Epithelial cell of esophagus (primary cell): Measurements from ENCODE around the gene PDE4A.

Experiments
- DNase-seq: peaks from one replicate; pipeline ENCODE4 v3.0.0; 2010; ENCODE audit warnings: low read depth
- H3K4me3 ChIP-seq: 2 replicates; pipeline ENCODE4 v1.5.1; 2011; ENCODE audit warnings: mild to moderate bottlenecking, low read length, control low read depth
- TF ChIP-seq, protein P1 (sequence below): IDR thresholded peaks from 2 replicates; pipeline ENCODE4 v1.5.1; 2011; ENCODE audit warnings: low read depth, mild to moderate bottlenecking, low read length, control low read depth, inconsistent platforms; ENCODE audit not compliant: insufficient read depth; ENCODE audit errors: missing control alignments

PDE4A gene

DNA sequence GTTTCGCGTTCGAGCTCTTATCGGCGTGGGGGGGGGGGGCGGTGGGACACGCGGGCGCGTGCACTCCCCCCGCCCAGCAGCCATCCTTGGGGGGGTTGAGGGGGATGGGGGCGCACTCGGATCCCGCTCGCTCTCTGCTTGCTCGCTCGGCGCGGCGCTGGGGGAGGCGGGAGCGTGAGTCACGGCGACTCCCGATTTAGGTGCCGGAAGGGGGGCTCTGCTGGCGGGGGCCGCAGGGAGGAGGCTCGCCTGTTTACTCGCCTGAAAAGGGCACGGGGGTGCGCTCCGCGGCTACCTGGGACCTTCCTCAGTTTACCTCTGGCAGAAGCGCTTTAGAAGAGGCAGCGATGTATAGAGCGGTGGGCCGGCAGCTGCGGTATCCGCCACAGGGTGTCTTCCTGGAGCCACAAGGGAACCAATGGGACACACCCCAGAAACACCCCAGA lies 1.1 kb upstream of the PDE4A start:
- no peak overlapping the region for H3K4me3 ChIP-seq
- no peak for DNase-seq
- TF ChIP-seq, protein P1, sequence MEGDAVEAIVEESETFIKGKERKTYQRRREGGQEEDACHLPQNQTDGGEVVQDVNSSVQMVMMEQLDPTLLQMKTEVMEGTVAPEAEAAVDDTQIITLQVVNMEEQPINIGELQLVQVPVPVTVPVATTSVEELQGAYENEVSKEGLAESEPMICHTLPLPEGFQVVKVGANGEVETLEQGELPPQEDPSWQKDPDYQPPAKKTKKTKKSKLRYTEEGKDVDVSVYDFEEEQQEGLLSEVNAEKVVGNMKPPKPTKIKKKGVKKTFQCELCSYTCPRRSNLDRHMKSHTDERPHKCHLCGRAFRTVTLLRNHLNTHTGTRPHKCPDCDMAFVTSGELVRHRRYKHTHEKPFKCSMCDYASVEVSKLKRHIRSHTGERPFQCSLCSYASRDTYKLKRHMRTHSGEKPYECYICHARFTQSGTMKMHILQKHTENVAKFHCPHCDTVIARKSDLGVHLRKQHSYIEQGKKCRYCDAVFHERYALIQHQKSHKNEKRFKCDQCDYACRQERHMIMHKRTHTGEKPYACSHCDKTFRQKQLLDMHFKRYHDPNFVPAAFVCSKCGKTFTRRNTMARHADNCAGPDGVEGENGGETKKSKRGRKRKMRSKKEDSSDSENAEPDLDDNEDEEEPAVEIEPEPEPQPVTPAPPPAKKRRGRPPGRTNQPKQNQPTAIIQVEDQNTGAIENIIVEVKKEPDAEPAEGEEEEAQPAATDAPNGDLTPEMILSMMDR, result no peak

DNA sequence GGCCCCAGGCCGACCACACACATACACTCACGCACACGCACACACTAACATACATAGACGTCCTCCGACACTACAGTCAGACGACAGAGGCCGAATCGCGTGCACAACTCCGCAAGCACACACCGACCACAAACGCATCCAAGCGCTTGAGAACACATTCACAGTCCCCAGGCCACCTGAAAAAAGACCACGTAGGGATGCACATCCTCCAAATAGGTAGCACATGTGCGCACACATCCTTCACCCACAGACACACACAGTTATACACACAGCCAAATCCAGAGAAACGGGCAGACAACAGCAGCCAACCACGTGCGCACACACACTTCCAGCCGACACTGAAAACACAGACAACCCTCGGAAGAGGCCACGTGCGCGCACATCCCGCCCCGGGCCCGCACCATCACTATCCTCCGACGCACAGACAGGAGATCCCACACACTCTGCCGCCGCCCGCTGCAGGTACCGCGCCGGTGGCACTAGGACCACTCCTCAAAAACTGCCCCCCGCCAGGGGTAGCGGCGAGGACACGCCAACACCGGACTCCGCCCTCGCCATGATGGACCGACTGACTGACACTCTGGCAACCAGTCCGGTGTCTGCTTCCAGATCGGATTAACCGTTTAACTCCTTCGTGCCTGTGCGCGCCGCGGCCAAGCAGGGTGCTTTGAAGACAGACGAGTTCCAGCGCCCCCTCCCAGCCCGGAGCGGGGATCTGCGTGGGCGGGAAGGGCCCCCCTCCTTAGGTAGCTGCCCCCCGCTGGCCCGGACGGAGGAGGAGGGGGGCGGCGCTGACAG lies 493 bp upstream of the PDE4A start:
- TF ChIP-seq, protein P1, result no peak
- H3K4me3 ChIP-seq, result peak overlapping the region; percentile 32
- peak; percentile 53 for DNase-seq

DNA sequence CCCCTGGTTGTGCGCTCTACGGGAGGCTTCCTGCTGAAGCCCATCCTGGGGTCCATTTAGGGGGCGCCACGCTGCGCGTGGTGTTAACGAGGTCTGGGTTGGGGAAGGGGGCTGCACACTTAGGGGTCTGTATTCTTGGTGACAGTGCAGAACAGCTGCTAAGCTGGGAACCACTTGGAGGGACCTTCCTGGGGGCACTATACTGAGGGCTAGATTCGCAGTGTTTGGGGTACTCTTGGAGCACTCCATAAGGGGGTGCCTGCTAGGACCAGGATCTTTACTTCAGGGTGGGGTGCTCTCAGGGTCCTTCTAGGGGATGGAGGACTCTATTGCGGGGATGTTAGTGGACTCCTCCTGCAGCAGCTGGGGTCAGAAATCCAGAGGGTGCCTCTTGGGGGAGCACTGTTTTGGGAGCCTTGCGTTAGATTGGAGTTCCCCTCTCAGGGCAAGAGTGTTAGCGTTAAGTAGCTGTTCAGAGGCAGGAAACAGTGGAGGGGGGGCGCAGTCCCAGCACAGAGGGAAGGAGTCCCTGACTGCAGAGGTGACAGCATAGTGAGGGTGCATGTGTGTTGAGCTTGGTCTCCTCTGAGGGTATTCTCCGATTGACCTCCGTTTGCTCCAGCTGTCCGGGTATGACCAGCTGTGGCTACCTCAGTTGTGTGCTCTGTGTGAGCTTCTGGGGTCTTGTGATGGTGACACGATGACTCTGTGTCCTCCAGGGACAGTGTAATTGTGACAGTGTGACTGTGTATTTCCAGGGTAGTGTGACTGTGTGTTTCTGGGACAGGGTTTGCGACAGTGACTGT lies 1.1 kb downstream of the PDE4A start:
- DNase-seq, result no peak
- H3K4me3 ChIP-seq, result no peak overlapping the region
- TF ChIP-seq, protein P1, result no peak

DNA sequence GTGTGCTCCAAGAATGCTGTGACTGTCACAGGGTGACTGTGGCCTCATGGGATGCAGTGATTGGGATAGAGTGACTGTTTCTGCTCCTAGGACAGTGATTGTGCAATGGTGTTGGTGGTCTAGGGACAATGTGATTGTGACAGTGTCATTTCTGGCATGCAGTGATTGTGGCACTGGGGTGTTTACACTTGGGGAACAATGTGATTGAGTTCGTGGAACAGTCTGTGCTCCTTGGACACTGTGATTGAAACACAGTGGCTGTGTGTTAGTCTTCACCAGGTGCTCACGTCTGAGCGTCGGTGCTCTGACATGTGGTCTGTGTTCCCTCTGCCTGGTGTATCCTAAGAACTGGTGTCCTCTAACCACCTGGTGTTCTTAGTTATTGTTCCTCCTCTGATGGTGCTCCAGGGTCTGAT lies 1.7 kb downstream of the PDE4A start:
- TF ChIP-seq, protein P1, result no peak
- no peak for DNase-seq
- H3K4me3 ChIP-seq, result no peak overlapping the region

DNA sequence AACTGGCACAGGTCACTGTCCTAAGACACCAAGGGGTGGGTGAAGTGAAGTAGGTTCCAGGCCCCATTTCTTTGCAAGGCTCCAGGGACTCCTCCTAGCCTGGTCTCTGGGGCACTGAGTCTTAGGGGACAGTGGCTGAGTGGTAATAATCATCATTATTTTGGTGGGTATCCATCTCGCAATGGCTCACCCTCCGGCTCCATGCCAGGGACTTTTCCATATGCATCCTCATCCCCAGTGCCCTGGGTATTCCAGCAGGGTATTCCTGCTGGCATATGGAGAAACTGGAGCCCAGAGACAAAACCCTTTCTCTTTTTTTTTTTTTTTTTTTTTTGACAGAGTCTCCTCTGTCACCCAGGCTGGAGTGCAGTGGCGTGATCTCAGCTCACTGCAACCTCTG lies 2.5 kb downstream of the PDE4A start:
- no peak overlapping the region for H3K4me3 ChIP-seq
- TF ChIP-seq, protein P1, result no peak
- DNase-seq, result no peak

DNA sequence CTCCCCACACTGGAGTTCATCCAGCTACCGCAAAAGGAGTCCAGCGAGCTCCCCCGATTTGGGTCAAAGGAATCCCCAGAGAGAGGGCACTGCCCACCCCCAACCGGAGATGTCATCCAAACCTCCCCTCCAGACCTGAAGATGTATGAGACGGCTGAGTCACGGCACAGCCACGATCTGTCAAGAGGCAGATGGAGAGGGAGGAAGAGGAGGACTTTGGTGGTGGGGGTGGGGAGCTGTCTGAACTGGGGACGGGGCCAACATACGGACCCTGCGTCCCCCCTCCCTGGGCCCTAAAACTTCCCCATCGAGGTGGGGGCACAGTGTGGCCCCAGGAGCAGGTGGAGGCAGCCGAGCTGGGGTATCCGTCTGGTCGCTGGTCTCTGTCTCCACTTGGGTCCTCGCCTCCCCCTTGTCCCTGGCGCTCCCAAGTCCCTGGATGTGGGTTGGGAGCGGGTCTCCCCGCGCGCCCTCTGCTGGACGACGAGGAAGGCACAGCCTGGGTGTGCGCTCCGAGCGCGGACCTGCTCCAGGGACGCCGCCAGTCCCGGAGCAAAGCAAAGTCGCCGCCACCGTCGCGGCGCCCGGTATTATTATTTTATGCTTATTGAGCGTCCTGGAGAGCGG lies 3.8 kb downstream of the PDE4A start:
- peak overlapping the region; percentile 21 for H3K4me3 ChIP-seq
- peak; percentile 75 for DNase-seq

More for the DNA sequence above, 3.8 kb downstream of the PDE4A start:
- TF ChIP-seq, protein P1, result peak; percentile 81
